Astrocyte of the hippocampus (primary cell): ENCODE data around the gene ACER2.
"Not testable (repeated sequence)": the region's sequence is repeated elsewhere in the genome, so short reads cannot be mapped to it uniquely, and the experiment has no call there.

Experiments used
- DNase-seq: peaks from one replicate; pipeline ENCODE4 v3.0.0; 2011; ENCODE audit warnings: low read depth, low spot score

The ACER2 gene

DNA sequence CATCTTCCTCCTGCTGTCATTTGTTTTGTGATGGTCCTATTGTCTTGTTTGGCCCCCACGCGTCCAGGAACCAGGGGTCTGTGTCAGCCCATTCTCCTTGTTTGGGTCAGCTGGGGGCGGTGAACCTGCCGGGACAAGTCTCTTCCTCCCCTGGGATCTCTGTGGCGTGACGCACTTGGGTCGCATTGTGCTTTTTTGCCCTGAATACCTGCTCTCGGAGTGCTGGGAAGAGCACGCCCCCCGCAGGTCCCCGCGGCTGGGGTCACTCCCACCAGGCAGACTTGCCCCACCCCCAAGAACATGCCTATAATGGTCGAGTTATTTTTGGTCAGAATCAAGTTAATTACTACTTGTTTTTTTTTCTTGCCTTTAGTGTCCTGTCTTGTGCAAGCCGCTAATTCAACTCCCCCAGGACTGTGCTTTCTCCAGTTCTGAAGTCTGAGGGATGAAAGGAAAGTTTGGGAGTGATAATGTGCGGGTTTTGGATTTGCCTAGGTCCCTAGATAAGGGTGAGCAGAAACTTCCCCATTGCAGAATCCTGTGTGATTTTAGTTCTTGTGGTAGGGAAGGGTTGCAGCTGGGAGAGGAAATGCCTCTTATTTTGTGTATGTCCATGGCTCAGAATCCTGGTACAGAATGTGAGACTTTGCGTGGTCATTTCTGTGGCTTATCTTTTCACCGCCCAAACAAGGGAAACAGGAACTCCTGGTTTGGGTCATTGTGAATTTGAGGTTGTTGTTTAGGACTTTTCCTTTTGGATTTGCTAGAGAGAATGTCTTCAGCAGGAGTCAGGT, 789 bp downstream of the ACER2 start:
- peak; percentile 42 for DNase-seq

DNA sequence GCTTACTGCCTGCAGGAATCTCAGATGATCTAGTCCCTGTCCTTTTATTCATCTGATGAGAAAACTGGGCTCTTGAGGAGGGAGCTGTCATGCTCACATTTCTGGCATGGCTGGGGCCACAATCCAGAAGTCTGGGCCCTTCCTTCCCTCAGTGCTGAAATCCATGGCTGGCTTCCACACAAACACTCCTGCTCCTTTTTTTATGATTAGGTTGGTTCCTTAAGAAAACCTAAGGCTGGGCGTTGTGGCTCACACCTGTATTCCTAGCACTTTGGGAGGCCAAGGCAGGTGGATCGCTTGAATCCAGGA, 1.3 kb downstream of the ACER2 start:
- DNase-seq, result no peak

DNA sequence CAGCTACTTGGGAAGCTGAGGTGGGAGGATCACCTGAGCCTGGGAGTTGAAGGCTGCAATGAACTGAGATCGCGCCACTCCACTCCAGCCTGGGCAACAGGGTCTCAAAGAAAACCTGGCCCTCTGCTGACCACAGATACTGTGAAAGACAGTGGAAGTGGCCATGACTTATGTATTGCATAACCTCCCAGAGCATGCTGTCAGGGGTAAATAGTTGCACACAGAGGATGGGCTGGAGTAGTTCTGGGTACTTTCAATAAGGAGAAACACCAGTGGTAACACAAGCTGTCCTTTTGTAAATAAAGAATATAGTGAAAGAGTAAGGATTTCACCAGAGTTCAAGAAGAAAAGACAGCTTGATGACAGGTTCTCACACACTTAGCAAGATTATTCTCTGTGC, 1.8 kb downstream of the ACER2 start:
- DNase-seq, result no peak

DNA sequence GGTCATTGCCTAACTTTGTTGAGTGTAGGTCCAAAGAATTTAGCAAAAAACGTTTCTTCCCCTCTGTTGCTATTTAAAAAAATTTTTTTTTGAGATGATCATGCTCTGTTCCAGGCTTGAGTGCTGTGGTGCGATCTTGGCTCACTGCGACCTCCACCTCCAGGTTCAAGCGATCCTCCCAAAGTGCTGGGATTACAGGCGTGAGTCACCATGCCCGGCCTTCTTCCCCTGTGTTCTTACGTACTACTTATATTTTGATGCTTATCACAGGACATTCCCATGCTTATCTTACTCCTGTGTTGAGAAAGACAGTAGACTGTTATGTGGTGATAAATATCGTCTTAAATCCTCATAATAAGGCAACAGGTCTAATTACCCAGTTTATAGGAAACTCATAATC, 2.5 kb downstream of the ACER2 start:
- DNase-seq, result no peak

DNA sequence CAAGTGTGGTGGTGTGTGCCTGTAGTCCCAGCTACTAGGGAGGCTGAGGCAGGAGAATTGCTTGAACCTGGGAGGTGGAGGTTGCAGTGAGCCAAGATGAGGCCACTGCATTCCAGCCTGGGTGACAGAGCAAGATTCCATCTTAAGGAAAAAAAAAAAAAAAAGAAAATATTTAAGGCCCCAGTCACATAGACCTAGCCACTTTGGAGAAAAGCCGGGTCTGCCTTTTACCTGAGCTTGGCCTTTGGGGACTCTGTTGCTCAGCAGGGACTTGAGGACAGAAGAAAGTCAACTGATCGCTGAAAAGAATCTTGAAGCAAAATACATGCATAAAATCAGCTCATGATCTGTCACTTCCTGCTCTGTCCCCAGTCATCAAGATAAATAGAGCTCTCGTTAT, 4.6 kb downstream of the ACER2 start:
- not testable (repeated sequence) for DNase-seq

DNA sequence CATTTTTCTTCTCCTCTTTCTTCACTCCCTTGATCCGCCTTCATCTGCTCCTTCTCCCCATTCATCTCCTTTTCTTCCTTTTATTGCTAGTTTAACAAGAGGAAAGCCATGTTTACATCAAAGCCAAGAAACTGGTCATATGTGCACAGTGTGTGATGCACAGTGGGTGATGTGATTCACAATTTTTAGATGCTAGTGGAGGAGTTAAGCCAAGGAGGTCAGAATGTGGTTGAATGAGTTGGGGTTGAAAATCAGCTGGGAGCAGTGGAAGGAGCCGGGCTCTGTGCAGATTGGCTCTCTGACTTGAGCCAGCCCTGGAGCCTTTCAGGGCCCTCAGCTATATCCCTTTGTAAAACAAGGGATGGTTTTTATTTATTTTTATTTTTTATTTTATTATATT, 7.3 kb downstream of the ACER2 start:
- no peak for DNase-seq

DNA sequence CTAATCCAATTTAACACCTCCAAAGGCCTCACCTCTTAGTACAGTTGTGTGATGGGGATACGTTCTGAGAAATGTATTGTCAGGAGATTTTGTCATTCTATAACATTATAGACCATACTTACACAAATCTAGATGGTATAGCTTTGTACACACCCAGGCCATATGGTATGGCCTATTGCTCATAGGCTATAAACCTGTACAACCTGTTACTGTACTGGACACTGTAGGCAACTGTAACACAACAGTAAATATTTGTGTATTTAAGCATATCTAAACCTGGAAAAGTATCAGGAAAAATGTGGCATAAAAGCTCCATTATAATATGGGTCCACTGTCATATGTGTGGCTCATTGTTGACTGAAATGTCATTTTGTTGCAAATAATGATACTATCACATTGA, 12.1 kb downstream of the ACER2 start:
- no peak for DNase-seq

DNA sequence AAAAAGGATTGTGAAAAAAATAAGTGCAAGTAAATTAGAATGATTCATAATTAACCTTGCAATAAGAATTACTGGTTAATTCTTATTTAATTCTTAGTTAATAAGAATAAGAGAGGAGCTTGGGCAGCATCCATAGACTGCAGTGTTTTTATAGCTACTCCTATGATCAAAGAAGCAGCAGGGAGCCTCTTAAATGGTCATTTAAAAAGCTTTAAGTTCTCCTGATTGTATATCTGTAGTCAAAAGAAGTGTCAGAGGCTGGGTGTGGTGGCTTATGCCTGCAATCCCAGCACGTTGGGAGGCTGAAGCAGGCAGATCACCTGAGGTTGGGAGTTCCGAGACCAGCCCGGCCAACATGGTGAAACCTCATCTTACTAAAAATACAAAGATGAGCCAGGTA, 14.4 kb downstream of the ACER2 start:
- no peak for DNase-seq

DNA sequence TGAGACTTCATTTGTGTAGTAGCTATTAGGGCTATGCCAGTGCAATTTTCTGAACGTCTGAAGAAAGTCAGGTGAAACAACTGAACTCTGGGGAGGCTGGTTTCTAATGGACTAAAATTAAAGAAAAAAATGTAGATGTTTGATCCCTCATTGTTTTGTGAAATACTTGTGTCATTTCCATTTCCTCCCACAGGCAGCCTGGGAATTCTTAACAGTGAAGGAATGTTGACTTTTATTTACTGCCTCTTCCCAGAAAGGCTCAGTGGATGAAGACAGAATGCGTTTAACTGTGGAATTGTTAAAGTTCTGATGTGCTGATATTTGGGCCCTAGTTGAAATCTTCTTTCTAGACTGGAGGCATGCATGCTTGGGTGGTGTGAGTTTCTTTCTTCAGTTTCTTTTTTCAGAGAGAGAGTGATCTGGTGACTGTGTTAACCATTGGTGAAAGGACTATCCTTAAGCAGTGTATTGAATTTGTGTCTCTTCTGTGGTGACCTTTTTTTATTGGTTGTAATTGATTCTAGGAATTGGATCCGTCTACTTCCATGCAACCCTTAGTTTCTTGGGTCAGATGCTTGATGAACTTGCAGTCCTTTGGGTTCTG, 15.5 kb downstream of the ACER2 start:
- DNase-seq, result peak; percentile 41

DNA sequence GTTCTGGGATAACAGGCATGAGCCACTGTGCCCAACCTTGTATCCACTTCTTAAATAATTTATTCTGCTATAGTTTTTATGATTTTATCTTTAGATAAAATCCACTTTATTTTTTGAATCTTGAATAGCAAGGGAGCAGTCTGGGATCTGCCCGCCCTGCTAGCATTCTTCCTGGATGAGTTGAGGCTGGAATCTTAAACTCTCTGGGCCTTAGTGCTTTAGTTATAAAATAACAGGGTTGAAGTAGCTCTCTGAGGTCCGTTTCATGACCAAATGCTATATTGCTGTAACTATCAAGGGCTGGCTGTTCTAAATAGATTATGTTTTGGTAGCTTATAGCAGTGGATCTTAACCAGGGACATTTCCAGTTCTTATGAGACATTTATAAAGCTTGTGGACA, 20.8 kb downstream of the ACER2 start:
- DNase-seq, result peak; percentile 11

DNA sequence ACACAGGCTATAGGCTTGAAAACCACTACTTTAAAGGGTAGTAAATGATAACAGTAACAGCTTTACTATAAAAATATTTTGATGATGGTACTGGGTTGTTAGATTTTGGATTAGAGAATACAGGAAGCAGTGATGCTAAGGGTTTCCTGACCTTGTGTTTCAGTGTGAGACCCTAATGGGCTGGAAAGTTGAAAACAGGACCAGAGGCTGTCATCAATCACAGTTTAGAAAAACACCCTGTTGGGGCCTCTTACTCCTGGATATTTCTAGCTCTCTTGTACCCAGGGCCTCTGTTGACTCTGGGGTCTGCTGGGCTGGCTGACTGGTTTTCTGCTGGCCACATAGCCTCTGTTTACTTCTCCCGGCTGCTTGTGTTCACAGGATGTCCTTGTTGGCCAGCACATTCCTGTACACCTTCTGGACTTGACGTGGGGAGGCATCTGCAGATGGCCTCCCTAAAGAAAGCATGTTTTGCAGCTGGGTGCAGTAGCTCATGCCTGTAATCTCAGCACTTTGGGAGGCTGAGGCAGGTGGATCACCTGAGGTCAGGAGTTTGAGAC, 21.5 kb downstream of the ACER2 start:
- DNase-seq, result no peak

DNA sequence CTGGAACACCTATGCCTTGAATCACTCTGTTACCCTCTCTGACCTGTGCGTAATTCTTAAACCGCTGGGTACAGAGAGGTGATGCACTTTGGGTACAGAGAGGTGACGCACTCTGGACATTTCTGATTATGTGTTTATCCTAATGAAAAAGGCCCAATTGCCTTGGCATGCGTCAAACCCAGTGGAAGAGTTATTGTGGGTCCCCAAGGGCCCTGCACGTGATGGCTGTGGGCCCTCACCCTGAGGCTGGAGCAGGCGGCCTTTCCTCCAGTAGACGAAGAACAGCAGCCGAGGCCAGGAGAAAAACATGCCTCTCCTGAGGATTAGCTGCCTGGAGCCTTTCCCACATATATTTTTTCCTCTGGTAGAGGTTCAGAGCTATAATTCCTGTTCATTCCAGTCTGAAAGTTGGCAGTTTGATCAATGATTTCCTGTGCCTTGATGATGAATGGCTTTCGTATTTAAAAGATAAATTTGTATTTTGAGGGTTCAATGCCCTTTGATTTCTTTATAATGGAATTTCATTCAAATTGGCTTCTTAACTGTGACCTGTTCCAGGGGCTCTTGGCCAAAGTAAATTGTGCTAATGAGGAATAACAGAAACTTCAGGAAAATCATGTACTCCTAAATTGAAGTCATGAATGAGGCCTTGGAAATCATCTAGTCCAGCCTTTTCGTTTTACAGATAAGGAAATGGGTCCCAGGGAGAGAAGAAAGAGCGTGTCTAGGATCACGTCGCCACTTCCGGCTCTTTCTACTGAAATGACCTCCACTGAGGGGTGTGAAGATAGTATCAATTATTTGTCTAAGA, 22.8 kb downstream of the ACER2 start:
- peak; percentile 75 for DNase-seq

DNA sequence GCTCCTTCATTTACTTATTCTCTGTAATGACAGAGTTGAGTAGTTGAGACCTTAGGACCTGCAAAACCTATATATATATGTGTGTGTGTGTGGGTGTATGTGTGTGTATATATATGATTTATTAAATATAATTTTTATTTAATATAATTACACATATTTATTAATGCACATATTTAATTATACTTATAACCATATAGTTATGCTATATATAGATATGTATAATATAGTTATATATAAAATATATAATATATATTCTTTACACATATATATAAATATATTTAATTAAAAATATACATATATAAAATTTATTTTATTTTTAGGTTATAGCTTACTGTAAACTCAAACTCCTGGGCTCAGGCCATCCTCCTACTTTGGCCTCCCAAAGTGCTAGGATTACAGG, 23.7 kb downstream of the ACER2 start:
- no peak for DNase-seq

DNA sequence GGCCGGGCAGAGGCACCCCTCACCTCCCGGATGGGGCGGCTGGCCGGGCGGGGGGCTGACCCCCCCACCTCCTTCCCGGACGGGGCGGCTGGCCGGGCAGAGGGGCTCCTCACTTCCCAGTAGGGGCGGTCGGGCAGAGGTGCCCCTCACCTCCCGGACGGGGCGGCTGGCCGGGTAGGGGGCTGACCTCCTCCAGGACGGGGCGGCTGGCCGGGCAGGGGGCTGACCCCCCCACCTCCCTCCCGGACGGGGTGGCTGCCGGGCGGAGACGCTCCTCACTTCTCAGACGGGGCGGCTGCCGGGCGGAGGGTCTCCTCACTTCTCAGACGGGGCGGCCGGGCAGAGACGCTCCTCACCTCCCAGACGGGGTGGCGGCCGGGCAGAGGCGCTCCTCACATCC, 24.9 kb downstream of the ACER2 start:
- DNase-seq, result not testable (repeated sequence)

DNA sequence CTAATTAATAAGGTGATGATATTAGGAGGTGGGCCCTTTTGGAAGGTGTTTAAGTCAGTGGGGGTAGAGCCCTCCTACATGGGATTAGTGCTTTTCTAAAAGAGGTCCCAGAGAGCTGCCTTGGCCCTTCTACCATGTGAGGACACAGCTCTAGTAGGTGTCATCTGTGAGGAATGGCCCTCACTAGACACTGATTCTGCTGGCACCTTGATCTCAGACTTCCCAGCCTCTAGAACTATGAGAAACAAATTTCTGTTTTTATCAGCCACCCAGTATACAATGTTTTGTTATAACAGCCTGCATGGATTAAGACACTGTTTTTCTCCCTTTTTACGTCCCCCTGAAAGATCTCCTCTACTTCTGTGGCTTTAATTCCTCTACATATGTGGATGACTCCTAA, 31.6 kb downstream of the ACER2 start:
- no peak for DNase-seq

DNA sequence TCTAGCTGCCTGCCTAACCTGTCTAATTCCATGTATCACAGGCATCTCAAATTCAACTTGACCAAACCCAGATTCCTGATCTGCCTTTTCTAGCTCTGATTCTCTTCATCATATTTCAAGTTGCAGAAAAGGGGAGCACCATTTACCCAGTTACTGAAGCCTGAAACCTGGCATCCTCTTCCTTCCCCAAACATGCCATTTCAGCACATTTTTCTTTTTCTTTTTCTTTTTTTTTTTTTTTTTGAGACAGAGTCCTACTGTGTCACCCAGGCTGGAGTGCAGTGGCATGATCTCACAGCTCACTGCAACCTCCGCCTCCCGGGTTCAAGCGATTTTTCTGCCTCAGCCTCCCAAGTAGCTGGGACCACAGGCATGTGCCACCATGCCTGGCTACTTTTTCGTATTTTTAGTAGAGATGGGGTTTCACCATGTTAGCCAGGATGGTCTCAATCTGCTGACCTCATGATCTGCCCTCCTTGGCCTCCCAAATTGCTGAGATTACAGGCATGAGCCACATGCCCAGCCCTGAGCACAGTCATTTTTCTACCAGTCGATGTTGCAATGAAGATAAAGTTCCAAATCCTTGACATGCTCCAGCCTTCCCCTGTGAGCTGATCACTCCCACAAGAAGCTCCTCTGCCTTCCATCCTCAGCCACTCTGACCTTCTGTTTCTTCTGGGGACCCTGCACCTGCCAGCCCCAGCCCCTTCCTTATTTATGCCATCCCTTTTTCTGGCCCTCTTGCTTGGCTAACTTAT, 32.2 kb downstream of the ACER2 start:
- DNase-seq, result no peak

DNA sequence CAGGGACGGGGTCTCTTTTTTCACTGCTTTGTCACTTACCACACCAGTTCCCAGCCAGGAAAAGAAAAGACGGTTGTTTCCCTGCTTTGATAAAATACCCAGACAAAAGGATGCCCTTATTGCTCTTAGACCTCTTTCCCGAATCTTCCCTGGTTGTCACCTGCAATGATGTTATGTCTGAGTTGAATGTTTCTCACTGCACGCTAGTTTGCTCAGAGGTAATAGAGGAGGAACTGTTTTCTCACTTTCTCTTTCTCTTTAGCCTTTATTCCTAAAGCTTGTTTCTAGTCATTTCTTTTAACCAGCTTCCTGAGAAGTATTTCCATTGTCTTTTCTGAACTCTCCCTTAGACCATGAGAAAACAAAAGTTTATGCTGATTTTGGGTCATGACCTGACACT, 32.9 kb downstream of the ACER2 start:
- no peak for DNase-seq

DNA sequence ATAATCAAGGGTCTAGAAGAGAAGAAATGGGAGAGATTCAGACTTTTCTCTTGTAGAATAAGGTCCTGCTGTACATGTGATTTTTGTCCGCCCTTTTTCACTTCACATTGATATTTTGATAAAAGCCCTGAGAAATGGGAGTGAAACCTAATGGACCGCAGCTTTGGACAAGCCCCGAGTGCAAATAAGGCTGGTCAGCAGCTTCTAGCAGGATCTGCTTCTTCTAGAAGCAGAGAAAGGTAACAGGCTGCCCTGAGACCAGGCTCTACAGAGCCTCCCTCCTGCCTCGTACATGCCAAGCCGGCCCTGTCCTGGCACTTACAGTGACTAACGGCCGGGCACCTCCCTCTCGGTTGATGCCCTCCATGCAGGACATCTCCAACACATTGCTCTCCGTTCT, 33.4 kb downstream of the ACER2 start:
- DNase-seq, result no peak

DNA sequence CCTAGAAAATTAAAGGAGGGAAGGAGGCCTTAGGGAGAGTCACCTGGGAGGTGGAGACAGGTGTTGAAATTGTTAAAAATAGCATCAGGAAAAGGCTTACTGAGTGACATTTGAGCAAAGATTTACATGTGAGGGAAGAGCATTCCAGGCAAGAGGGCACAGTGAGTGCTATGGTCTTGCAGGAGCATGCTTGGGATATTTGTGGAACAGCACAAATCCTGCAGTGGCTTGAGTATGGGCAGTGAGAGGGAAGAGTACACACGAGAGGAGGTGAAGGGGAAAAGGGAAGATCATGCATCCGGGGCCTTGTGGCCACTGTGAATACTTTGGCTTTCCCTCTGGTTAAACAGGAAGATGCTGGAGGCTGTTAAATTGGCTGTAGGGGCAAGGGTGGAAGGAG, 36.6 kb downstream of the ACER2 start:
- peak; percentile 61 for DNase-seq

DNA sequence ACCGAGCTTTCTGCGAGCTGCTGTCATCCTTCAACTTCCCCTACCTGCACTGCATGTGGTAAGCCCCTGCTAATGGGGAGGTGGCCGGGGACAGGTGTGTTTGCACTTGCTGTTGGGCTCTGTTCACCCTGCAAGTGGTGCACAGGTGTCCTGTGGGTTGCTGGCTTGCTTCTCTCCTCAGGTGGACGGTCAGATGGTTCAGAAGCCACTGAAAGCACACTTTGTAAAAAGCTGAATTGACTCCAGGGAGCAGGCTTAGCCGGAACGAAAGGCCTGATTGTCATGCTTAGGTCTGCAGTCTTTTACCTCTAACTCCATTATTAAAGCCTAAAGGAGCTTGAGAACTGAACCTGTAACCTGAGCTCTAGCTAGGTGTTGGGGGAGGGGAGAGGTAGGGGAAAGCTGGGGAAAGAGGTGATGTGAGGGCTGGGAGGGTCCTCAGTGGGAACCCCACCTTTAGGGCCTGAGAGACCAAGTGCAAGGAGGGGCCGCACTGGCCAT, 37.6 kb downstream of the ACER2 start:
- no peak for DNase-seq

DNA sequence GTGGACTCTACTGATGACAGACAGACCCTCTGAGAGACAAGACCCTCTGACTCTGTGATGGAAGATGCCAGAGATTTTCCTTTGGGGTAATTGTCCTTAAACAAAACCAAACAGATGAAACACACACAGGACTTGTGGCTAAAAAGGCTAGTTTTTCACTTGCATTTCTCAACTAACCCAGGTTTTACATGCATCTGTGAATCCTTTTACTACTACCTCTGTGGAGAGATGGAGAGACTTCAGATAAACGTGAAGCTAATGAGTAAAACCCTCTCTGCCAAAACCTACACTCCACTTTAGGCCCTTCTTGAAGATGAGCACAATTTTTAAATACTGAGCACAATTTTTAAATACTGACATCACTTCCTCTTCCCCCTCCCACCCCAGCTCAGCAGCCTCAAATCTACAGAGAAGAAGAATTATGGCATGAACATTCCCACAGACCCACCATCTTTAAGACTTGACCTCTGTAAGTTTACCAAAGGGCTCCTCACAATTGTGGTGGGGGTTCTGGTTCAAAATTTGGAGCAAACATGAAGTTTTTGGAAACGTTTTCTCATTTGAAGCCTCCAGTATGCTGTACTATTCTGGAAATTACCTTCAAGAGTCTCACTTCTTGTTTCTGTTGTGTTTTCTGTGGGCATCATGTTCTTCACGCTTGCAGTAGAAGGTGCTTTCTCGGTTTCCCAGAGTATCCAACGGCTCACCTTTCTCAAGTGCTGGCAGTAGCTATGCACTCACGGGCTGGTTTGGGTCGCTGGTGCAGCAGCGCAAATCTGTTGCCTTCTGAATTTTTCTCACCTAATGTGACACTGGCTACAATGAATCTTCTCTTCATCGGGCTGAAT, 42.7 kb downstream of the ACER2 start:
- DNase-seq, result no peak
